ENCODE results near the gene THUMPD1.
A peak's percentile ranks its signal among the peaks of the same experiment; 100 is the strongest.
"Not testable (repeated sequence)": the region's sequence is repeated elsewhere in the genome, so short reads cannot be mapped to it uniquely, and the experiment has no call there.

THUMPD1 gene

GRCh38 chr16:20749474-20749873, 7.9 kb upstream of the THUMPD1 start:
- no peak for DNase-seq (ENCODE audit: low spot score)

- no peak for DNase-seq (ENCODE audit: low spot score)
These were observed 5.6 kb upstream of the THUMPD1 start for GRCh38 chr16:20747030-20747816.

- no peak for DNase-seq (ENCODE audit: low spot score)
These were observed 4.8 kb upstream of the THUMPD1 start for GRCh38 chr16:20746461-20746860.

- no peak for DNase-seq (ENCODE audit: low spot score)
These were observed 3.4 kb upstream of the THUMPD1 start for GRCh38 chr16:20744922-20745440.

GRCh38 chr16:20743591-20743990, 2.0 kb upstream of the THUMPD1 start:
- DNase-seq (ENCODE audit: low spot score), result no peak

- peak; percentile 92 for DNase-seq (ENCODE audit: low spot score)
These were observed 607 bp downstream of the THUMPD1 start for GRCh38 chr16:20740901-20741521.

- peak; percentile 28 for DNase-seq (ENCODE audit: low spot score)
These were observed 1.4 kb downstream of the THUMPD1 start for GRCh38 chr16:20740007-20740883.

GRCh38 chr16:20735490-20735889, 6.1 kb downstream of the THUMPD1 start:
- DNase-seq (ENCODE audit: low spot score), result no peak

GRCh38 chr16:20734782-20735181, 6.8 kb downstream of the THUMPD1 start:
- DNase-seq (ENCODE audit: low spot score), result no peak

- no peak for DNase-seq (ENCODE audit: low spot score)
These were observed 7.6 kb downstream of the THUMPD1 start for GRCh38 chr16:20734056-20734455.

GRCh38 chr16:20729141-20729540, 12.5 kb downstream of the THUMPD1 start:
- no peak for DNase-seq (ENCODE audit: low spot score)

GRCh38 chr16:20727181-20727580, 14.4 kb downstream of the THUMPD1 start:
- no peak for DNase-seq (ENCODE audit: low spot score)

- no peak for DNase-seq (ENCODE audit: low spot score)
These were observed 15.0 kb downstream of the THUMPD1 start for GRCh38 chr16:20726661-20727060.

- no peak for DNase-seq (ENCODE audit: low spot score)
These were observed 21.4 kb downstream of the THUMPD1 start for GRCh38 chr16:20720251-20720650.

GRCh38 chr16:20717718-20718117, 23.9 kb downstream of the THUMPD1 start:
- DNase-seq (ENCODE audit: low spot score), result not testable (repeated sequence)

- no peak for DNase-seq (ENCODE audit: low spot score)
These were observed 30.2 kb downstream of the THUMPD1 start for GRCh38 chr16:20711277-20711911.

- DNase-seq (ENCODE audit: low spot score), result not testable (repeated sequence)
These were observed 33.5 kb downstream of the THUMPD1 start for GRCh38 chr16:20708129-20708528.

GRCh38 chr16:20707461-20707860, 34.2 kb downstream of the THUMPD1 start:
- DNase-seq (ENCODE audit: low spot score), result no peak

- DNase-seq (ENCODE audit: low spot score), result not testable (repeated sequence)
These were observed 35.6 kb downstream of the THUMPD1 start for GRCh38 chr16:20705972-20706371.

GRCh38 chr16:20704281-20704680, 37.3 kb downstream of the THUMPD1 start:
- DNase-seq (ENCODE audit: low spot score), result no peak

- not testable (repeated sequence) for DNase-seq (ENCODE audit: low spot score)
These were observed 39.9 kb downstream of the THUMPD1 start for GRCh38 chr16:20701692-20702091.

- no peak for DNase-seq (ENCODE audit: low spot score)
These were observed 45.0 kb downstream of the THUMPD1 start for GRCh38 chr16:20696618-20697017.

All from D341Med (cell line).